ENCODE measurements around the gene CDC42BPB. TPM values are rescaled to one million over a fixed set of nuclear protein-coding genes. Genes with fewer than 3 reads are reported as not detected.
A peak's percentile ranks its signal among the peaks of the same experiment; 100 is the strongest.

The CDC42BPB gene
- total and polyA plus RNA-seq, 2 of the 13 experiments (the other 11 are each of a cell fraction or from before 2014, with no cell fraction given) = 19.7 to 32.3 TPM

GRCh38 chr14:103058164-103059055, 1.1 kb upstream of the CDC42BPB start (continued):
- TF ChIP-seq ELK4 (CRISPR knock-in tag; IDR thresholded peaks at IDR 0.05; ENCODE audit: borderline replicate concordance) (no peak), PRDM10 (CRISPR knock-in tag; IDR thresholded peaks at IDR 0.05; ENCODE audit: low read depth) (no peak), ZMYM2 (CRISPR knock-in tag; IDR thresholded peaks at IDR 0.05) (no peak), NCOA1 (CRISPR knock-in tag; IDR thresholded peaks at IDR 0.05) (no peak), ZC3H13 (CRISPR knock-in tag; IDR thresholded peaks at IDR 0.05) (no peak), TP53 (CRISPR knock-in tag; conservative IDR thresholded peaks at IDR 0.05) (no peak), HINFP (CRISPR knock-in tag; IDR thresholded peaks at IDR 0.05; ENCODE audit: low read depth) (no peak), HNF1B (CRISPR knock-in tag; IDR thresholded peaks at IDR 0.05) (no peak), ZNF256 (CRISPR knock-in tag; conservative IDR thresholded peaks at IDR 0.05) (no peak), SNAPC5 (CRISPR knock-in tag; IDR thresholded peaks at IDR 0.05; ENCODE audit: borderline replicate concordance) (no peak), ZNF550 (CRISPR knock-in tag; IDR thresholded peaks at IDR 0.05; ENCODE audit: borderline replicate concordance) (no peak), THAP9 (CRISPR knock-in tag; IDR thresholded peaks at IDR 0.05; ENCODE audit: borderline replicate concordance) (peak; percentile 49; the same call in 1 of the 2 replicates), RAD21 (CRISPR knock-in tag; IDR thresholded peaks at IDR 0.05) (no peak), CBFB (CRISPR knock-in tag; IDR thresholded peaks at IDR 0.05) (peak; percentile 9; the same call in 1 of the 2 replicates), NFIC (IDR thresholded peaks at IDR 0.05; ENCODE audit: low read length) (no peak)
